ENCODE results near the gene KBTBD12.
"Not testable (repeated sequence)": the region's sequence is repeated elsewhere in the genome, so short reads cannot be mapped to it uniquely, and the experiment has no call there.

DNA sequence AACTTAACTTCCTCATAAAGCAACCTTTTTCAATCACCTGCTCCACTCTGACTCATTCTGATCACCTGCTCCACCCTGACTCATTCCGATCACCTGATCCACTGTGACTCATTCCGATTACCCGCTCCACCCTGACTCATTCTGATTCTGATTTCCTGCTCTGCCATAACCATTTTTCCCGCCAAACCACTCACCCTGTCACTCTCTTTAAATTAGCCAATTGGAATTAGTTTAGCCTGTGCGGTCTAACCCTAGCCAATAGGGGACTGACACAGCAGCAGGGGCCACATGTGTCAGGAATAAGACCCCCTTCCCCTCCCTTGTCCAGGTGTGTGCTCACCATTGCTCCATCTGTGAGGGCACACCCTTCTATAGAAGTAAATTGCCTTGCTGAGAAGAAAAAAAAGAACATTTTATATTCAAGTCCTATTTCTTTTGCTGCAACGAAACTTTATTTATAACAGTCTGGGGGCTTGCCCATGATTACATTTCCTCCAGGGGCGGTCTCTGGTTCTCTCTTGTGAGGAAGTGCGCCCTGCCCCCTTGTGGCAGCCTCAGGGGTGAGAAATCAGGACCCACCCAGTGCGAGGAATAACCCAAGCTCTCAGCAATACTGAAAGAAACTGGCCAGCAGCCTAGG is 24.3 kb upstream of the KBTBD12 start:
- TF ChIP-seq, protein P1, sequence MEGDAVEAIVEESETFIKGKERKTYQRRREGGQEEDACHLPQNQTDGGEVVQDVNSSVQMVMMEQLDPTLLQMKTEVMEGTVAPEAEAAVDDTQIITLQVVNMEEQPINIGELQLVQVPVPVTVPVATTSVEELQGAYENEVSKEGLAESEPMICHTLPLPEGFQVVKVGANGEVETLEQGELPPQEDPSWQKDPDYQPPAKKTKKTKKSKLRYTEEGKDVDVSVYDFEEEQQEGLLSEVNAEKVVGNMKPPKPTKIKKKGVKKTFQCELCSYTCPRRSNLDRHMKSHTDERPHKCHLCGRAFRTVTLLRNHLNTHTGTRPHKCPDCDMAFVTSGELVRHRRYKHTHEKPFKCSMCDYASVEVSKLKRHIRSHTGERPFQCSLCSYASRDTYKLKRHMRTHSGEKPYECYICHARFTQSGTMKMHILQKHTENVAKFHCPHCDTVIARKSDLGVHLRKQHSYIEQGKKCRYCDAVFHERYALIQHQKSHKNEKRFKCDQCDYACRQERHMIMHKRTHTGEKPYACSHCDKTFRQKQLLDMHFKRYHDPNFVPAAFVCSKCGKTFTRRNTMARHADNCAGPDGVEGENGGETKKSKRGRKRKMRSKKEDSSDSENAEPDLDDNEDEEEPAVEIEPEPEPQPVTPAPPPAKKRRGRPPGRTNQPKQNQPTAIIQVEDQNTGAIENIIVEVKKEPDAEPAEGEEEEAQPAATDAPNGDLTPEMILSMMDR (IDR thresholded peaks at IDR 0.05 in 2 of 3, conservative IDR thresholded peaks at IDR 0.05 in 1 of 3; ENCODE audit: borderline replicate concordance in 1 of 3, insufficient read depth in 1 of 3, low read depth in 2 of 3, low read length in 2 of 3) = peak in 2 of 3 experiments; percentile 28 to 44; a peak in 3 of 6 replicates
- TF ChIP-seq POLR2A (IDR thresholded peaks at IDR 0.05; ENCODE audit: borderline replicate concordance, extremely low read depth, insufficient read depth, insufficient read length); SIN3A (IDR thresholded peaks at IDR 0.05; ENCODE audit: low read depth); ELF1 (IDR thresholded peaks at IDR 0.05; ENCODE audit: borderline replicate concordance, low read depth); EZH2 (IDR thresholded peaks at IDR 0.05); POLR2AphosphoS5 (IDR thresholded peaks at IDR 0.05; ENCODE audit: low read depth, low read length): not testable (repeated sequence)
- TF ChIP-seq, protein P2, sequence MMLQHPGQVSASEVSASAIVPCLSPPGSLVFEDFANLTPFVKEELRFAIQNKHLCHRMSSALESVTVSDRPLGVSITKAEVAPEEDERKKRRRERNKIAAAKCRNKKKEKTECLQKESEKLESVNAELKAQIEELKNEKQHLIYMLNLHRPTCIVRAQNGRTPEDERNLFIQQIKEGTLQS (IDR thresholded peaks at IDR 0.05) = not testable (repeated sequence)
- TF ChIP-seq SP1 (IDR thresholded peaks at IDR 0.05; ENCODE audit: low read depth) = peak; percentile 41
- TF ChIP-seq, protein P3, sequence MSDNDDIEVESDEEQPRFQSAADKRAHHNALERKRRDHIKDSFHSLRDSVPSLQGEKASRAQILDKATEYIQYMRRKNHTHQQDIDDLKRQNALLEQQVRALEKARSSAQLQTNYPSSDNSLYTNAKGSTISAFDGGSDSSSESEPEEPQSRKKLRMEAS (IDR thresholded peaks at IDR 0.05) = peak; percentile 57

Data from HCT116 (cell line).